HG02973 (cell line): ENCODE results near the gene ACVR1B.
"Not testable (repeated sequence)": the region's sequence is repeated elsewhere in the genome, so short reads cannot be mapped to it uniquely, and the experiment has no call there.

Experiments used
- ATAC-seq: cut with Tn5 transposase; IDR thresholded peaks from one replicate; pipeline ENCODE4 v1.9.1; 2021; ENCODE audit warnings: moderate library complexity; ENCODE audit not compliant: unreplicated experiment

Gene ACVR1B

GRCh38 chr12:51969643-51970042 is 18.1 kb downstream of the ACVR1B start:
- ATAC-seq: no peak

GRCh38 chr12:51970904-51971646 is 19.6 kb downstream of the ACVR1B start:
- peak; percentile 82 for ATAC-seq

DNA sequence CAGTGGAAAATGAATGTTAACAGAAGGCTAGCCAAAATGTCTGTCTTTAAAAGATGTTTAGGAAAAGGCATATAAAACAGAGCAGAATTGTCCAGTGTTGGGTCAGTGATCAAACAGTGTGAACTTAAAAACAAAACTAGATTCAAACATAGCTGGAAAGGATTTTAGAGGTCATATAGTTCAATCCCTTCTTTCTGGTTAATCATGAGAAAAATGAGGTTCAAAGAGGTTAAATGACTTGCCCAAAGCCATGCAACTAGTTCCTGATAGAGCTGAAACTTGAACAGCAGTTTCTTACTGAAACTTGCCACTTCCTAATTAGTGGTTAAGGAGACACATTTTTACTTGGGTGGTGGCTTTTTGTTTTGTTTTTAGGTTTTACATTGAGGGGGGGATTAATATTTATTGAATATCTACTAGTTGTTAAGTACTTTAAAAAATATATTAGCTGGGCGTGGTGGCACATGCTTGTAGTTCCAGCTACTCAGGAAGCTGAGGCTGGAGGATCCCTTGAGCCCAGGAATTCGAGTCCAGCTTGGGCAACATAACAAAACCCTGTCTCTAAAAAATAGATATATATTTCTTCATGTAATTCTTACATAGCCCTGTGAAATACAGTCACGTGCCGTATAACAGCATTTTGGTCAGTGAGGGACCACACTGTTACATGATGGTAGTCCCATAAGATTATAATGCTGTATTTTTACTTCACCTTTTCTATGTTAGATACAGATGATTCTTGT is 20.4 kb downstream of the ACVR1B start:
- peak; percentile 37 for ATAC-seq

GRCh38 chr12:51972422-51972812 is 20.9 kb downstream of the ACVR1B start:
- ATAC-seq: no peak

DNA sequence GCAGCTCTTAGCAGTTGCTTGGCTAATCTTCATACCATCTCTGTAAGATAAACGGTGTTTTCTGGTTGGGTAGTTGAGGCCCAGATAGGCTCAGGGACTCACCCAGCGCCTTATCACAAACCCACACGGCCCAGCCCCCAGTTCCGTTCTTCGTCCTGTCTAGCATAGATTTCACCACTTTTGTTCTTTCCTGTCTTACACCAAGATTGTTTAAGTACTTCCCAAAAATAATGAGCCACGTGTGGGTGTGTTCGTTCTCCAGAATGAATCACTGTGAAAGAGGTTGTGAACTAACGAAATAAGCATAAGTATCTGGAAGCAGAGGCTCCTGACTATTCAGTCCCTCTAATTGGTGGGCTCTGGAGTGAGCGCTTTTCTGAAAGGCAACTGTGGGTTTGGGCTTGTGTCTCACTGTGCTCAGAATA is 21.4 kb downstream of the ACVR1B start:
- ATAC-seq: no peak

- ATAC-seq: no peak
Measured at GRCh38 chr12:51973560-51973959, 22.1 kb downstream of the ACVR1B start.

- no peak for ATAC-seq
Measured at GRCh38 chr12:51974646-51975045, 23.1 kb downstream of the ACVR1B start.

DNA sequence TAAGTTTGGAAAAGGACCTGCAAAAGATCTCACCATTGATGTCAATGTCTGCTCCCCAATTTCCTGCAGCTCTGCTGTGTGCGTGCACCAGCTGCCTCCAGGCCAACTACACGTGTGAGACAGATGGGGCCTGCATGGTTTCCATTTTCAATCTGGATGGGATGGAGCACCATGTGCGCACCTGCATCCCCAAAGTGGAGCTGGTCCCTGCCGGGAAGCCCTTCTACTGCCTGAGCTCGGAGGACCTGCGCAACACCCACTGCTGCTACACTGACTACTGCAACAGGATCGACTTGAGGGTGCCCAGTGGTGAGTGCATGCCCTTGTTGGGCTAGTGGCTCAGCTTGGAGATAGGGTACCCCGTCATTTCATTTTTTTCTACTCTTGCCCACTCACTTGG is 23.7 kb downstream of the ACVR1B start:
- ATAC-seq: no peak

DNA sequence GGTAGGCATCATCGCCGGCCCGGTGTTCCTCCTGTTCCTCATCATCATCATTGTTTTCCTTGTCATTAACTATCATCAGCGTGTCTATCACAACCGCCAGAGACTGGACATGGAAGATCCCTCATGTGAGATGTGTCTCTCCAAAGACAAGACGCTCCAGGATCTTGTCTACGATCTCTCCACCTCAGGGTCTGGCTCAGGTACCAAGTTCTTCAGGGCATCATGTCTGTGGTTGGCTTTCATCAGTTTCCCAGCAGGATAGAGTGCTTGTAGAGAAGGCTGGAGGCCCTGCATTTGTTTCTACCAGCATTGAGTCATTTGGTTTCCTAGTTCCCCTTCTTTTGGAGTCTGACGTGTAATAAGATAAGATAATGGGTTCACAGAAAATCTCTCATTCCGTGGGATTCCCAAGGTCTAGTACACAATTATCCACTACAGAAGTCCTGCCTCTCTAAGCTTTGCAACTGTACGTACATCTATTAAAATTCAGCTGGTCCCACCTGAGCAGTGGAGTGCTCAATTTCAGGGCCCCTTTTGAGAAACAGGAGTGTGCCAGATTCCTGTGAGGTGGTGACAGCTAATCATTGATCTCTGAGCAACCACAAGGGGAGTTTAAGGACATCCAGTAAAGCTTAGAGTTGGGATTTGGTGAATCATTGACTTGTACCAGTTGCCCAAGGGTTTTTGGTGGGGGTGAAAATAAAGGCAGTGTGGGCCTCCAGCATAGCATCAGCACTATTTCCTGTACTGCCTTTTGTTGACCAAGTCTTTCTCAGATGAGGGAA is 25.1 kb downstream of the ACVR1B start:
- no peak for ATAC-seq

GRCh38 chr12:51977320-51977753 is 25.8 kb downstream of the ACVR1B start:
- no peak for ATAC-seq

GRCh38 chr12:51979306-51979705 is 27.8 kb downstream of the ACVR1B start:
- ATAC-seq: not testable (repeated sequence)

- peak; percentile 70 for ATAC-seq
Measured at GRCh38 chr12:51980051-51980808, 28.7 kb downstream of the ACVR1B start.

- no peak for ATAC-seq
Measured at GRCh38 chr12:51980809-51981127, 29.3 kb downstream of the ACVR1B start.

DNA sequence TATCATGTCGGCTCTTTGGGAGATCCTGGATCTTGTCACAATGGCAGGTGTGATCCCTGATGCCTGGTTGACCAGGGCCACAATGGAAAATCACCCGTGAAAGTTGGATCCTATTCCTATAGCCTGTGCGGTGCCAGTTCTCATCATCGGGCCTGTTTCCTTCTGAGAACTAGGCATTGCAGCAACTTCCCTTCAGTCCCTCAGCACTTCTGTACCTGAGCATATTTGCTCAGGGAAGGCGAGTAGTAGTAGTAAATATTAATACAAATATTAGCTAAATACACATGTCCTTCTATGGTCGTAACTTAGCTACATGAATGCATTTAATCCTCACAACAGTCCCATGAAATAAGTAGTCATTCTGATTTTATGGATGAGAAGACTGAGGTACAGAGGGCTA is 33.2 kb downstream of the ACVR1B start:
- ATAC-seq: no peak

DNA sequence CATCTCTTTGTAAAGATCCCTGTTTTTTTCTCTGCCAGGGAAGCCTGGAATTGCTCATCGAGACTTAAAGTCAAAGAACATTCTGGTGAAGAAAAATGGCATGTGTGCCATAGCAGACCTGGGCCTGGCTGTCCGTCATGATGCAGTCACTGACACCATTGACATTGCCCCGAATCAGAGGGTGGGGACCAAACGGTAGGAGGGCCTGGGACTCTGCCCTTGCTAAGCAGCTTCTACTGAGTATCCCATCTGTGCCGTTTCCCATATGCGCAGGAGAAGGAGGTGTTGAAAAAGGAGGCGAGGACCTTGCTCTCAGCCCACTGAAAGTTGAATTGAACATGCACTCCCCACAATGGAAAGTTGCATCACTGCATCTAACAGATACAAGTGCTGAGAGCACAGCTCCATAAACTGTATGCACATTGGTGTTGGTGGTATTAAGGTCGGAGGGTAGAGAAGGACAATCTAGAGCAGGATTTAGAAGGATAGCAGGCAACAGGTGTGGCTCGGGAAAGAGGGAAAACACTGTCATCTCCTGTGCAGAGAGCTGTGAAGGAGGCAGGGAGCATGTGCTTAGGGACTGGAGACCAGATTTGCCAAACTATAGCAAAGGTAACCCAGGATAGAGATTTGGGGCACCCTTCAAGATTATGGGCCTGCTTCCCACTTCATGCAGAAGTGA is 33.8 kb downstream of the ACVR1B start:
- no peak for ATAC-seq

DNA sequence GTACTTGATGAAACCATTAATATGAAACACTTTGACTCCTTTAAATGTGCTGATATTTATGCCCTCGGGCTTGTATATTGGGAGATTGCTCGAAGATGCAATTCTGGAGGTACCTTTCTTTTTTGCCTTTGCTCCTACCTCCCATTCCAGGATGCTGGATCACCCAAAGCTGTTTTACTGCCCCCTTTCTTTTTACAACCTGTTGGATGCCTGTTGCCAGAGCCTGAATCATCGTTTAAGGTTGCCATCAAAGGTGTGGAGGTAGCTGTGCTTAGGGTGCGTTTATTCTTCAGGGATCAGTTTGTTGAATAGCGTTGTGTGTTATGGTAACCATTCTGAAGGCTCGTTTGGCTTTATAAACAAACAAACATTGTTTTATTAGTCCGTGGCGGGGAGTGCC is 35.3 kb downstream of the ACVR1B start:
- ATAC-seq: no peak

GRCh38 chr12:51992246-51992645 is 40.7 kb downstream of the ACVR1B start:
- no peak for ATAC-seq

DNA sequence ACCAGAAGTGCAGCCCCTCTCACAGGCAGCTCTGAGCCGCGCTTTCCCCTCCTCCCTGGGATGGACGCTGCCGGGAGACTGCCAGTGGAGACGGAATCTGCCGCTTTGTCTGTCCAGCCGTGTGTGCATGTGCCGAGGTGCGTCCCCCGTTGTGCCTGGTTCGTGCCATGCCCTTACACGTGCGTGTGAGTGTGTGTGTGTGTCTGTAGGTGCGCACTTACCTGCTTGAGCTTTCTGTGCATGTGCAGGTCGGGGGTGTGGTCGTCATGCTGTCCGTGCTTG is 43.0 kb downstream of the ACVR1B start:
- ATAC-seq: no peak

GRCh38 chr12:51994959-51995358 is 43.5 kb downstream of the ACVR1B start:
- ATAC-seq: no peak

- no peak for ATAC-seq
Measured at GRCh38 chr12:51997136-51997535, 45.6 kb downstream of the ACVR1B start.
